HT1080 (cell line): Measurements from ENCODE around the gene ITM2B. TPM values are rescaled to one million over a fixed set of nuclear protein-coding genes. Genes with fewer than 3 reads are reported as not detected.
A peak's percentile ranks its signal among the peaks of the same experiment; 100 is the strongest.
"Not testable (repeated sequence)": the region's sequence is repeated elsewhere in the genome, so short reads cannot be mapped to it uniquely, and the experiment has no call there.

ENCODE experiments used
- DNase-seq: peaks from one replicate; pipeline ENCODE4 v3.0.0-alpha.2; 2015; ENCODE audit warnings: low read depth
- polyA plus RNA-seq, 2 experiments: library from polyadenylated mRNA; depleted of rRNA; stranded (reverse); fragments of >200 nt; gene quantifications; 2 replicates each; pipeline ENCODE4 v1.2.3, GENCODE V29; 2015
- total RNA-seq: library from RNA; depleted of rRNA; stranded (reverse); fragments of >200 nt; shearing (Covaris generic); gene quantifications from 2 replicates; pipeline ENCODE4 v1.2.3, GENCODE V29; 2014; rRNA removed

The ITM2B gene
- total RNA-seq, result 104 and 147 TPM in 2 replicates
- 230 and 268 TPM in 2 replicates for polyA plus RNA-seq (2015; cell fraction: cytosol; rRNA removed)
- polyA plus RNA-seq (2015; cell fraction: nucleus; rRNA removed), result 246 and 252 TPM in 2 replicates

DNA sequence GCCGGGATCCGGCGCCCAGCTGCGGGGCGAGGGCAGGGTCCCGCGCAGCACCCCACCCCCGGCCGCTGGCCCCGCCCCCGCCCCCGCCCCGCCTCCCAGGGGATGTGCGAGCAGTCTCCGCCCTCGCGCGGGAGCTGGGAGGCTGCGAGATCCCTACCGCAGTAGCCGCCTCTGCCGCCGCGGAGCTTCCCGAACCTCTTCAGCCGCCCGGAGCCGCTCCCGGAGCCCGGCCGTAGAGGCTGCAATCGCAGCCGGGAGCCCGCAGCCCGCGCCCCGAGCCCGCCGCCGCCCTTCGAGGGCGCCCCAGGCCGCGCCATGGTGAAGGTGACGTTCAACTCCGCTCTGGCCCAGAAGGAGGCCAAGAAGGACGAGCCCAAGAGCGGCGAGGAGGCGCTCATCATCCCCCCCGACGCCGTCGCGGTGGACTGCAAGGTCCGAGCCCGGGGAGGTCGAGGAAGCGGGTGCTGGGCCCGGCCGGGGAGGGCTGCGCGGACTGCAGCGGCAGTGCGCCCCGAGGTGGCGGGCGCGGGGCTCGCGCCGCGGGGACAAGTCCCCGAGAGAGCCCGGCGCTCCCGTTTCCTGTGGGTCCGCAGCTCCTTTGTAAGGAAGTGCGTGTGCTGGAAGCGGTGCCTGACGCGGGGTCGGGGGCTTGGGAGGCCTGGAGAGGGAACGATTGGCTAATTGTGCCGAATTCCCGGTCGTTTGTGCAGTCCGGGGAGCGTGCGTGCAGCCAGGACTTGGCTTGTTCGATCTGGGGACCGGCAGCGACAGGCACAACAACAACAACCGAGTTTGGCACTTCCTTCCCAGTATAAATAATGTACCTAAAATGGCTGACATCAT, at the start of gene ITM2B:
TSS of gene ITM2B (plus strand) at position 161 of the 843 bp plus-strand sequence. CDS start at position 316, 155 bp downstream.
- DNase-seq, result peak; percentile 64

DNA sequence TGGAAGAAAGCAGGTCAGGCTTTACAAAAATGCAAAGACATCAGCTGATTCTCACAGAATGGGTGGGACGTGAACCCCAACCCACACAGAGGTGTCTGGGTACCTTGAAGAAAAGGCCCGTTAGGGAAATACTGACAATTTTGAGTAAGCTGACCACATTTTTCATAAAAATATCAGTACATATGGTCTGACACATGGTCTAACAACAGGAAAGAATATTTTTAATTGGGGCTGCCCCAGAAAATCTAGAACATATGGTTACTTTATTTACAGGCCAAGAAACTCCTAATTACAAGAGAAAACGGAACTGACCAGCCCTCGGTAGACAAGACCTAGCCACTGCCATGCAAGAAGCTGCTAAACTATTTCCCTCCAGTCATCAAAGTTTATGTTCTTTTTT, 48.7 kb upstream of the ITM2B start:
- no peak for DNase-seq

DNA sequence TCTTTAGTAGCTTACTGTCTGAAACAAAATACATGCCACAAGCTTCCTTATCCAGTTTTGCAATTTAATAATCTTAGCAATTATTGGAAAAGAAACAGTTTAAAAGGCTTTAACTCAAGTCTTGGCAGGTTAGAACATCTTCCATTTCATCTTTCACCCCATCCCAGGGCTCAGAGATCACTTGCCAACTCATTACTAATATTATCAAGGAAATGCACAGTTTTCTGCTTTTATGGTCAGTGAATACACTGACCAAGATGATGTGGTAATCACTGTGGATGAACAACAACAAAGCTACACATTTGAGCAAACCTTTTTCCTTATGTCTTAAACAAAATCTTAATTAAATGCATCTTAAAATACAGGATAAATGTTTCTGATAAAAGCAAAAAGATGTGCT, 48.0 kb upstream of the ITM2B start:
- no peak for DNase-seq

DNA sequence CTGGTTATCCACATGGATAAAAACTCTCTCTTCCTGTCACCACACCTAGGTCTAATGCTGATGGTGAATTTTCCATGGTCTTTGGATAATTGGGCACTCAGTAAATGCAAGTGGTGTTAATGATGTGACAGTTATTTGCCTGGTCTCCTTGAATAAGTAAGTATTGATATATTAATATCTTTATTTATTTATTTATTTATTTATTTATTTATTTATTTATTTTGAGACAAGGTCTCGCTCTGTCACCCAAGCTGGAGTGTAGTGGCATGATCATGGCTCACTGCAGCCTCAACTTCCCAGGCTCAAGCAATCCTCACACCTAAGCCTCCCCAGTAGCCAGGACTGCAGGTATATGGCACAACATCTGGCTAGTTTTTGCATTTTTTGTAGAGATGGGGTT, 46.3 kb upstream of the ITM2B start:
- DNase-seq, result no peak

DNA sequence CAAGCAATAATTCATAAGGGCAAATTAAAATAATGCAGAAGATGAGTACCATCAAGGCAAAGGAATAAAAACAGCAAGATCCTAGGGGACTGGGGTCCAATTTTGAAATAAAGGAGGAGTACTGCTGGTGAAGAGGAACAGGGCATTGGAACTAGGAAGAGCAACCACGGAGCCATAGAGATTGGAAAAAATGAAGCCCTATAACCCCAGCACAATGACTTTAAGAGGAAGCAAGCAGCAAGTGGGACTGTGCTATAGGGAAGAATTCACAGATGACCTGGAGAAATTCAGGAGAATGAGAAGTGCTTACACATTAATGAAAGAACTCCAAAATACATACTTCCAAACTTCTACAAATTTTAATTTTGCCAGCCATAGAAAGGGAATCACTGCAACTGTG, 44.9 kb upstream of the ITM2B start:
- no peak for DNase-seq

DNA sequence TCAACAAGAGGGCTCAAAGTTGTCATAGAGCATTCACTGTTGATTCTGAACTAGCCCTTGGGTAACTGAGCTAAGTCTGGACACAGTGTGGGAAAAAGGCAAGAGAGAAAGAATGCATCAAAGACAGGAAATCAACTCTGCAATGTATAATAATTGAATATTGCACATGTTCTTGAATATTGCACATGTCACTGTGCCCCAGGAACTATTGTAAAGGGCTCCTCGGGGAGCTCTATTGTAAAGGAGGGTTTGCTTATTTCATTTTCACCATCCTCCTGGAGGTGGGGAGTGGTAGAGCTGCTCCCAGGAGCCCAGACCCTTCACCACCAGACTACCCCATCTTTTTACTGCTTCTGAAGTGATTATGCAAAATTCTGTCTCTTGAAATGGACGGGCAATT, 44.4 kb upstream of the ITM2B start:
- DNase-seq, result no peak

DNA sequence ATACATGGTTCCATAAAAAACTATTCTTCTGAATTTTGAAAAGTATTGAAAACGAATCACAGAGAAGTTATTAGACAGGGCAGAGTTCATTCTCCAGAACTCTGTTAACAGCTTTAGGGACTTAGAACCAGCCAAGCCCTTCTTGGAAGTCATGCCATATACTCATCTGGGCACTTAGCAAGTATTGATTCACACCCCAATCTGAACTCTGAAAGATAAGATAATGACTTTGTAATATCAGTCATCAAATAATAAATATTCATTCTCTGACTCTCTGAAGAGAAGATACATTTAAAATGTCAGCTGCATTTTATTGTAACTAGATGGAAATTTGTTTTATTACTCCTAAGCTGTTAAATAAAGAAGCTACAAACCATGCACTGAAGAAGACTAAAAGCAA, 43.8 kb upstream of the ITM2B start:
- no peak for DNase-seq

DNA sequence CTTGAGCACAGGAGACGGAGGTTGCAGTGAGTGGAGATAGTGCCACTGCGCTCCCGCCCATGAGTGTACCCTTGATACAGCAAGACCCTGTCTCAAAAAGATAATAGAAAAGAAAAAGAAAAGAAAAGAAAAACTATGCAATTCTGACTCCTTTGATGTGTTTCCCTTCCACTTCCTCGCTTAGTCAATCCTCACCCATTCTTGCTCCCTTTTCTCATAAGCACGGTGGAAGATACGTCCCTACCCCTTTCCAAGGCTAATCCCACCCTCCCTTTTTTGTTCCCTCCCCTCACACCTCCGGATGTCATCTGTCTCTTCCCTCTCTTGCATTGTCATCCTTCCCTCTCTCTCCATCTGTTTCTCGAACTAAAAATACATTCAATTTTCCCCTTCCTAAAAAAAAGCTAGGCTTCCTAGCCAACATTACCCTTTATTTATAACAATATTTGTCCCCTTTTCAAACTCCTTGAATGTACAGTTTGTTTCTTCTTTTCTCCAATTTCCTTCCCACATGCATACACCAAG, 40.5 kb upstream of the ITM2B start:
- DNase-seq, result no peak

DNA sequence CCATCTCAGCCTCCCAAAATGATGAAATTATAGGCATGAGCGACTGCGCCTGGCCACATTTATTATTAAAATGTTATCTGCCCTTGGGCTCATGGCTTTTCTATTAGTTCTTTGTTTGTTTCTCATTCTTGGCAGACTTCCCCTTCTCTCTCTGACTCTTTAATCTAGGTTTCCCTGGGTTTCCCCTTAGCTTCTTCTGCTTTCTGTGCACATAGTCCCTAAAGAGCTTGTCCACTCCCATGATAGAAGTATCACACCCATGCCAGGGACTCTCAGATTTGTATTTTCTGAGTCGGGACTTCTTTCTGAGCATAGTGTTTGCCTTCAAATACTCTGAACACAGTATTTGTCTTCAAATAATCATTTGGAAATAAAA, 38.6 kb upstream of the ITM2B start:
- DNase-seq, result no peak

DNA sequence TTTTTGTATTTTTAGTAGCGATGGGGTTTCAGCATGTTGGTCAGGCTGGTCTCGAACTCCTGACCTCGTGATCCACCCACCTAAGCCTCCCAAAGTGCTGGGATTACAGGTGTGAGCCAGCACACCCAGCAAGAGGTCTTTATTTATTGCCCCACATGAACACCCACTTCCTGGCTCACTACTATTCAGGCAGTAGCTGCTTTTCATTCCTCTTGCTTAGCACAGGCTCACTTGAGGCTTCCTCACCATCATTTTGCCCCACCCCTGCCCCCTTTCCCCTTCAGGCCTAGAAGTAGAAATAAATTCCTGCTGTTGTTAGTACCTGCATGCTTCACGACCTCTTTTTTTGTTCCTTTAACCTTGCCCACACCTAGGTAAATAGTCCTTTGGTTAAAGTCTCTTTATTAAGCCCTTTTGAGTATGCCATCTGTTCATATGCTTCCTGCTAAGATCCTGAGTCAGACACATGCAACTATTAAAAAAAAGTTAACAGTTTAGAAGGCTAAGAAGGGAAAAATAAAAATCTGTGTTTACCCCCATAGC, 33.5 kb upstream of the ITM2B start:
- DNase-seq, result no peak

DNA sequence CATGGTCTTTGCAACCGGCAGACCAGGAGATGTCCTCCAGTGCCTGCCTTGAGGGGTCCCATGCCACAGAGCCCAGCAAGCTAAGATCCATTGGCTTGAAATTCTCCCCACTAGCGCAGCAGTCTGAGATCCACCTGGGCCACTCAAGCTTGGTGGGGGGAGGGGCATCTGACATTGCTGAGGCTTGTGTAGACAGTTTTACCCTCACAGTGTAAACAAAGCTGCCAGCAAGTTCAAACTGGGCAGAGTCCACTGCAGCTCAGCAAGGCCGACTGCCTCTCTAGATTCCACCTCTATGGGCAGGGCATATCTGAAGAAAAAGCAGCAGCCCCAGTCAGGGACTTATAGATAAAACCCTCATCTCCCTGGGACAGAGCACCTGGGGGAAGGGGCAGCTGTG, 32.0 kb upstream of the ITM2B start:
- no peak for DNase-seq

DNA sequence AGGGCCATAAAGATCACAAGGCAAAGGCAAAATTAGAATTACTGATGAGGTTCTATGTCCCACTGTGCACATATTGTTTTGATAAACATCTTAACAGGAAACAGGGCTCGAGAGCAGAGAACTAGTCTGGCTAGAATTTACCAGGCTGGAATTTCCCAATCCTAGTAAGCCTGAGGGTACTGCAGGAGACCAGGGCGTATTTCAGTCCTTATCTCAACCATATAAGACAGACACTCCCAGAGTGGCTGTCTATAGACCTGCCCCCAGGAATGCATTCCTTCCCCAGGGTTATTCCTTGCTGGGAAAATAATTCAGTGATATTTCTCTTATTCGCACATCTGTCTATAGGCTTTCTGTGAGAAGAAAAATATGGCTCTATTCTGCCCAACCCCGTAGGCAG, 25.8 kb upstream of the ITM2B start:
- not testable (repeated sequence) for DNase-seq

DNA sequence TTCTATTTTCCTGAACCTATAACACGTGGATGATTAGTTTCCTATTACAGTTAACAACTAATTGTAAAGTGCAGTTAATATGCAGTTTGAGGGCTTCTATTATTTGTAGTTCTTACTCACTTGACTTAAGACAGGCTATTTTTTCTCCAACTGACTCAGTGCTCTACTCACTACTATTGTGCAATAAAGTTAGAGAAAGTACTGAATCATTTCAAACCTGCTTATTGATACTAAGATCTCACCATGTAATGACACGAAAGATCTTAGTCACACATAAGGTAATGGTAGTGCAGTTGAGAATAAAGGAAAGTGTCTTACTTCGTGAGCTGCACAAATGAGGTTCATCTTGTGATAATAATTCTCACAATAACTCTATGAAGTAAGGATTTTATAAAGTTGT, 22.8 kb upstream of the ITM2B start:
- DNase-seq, result peak; percentile 91

DNA sequence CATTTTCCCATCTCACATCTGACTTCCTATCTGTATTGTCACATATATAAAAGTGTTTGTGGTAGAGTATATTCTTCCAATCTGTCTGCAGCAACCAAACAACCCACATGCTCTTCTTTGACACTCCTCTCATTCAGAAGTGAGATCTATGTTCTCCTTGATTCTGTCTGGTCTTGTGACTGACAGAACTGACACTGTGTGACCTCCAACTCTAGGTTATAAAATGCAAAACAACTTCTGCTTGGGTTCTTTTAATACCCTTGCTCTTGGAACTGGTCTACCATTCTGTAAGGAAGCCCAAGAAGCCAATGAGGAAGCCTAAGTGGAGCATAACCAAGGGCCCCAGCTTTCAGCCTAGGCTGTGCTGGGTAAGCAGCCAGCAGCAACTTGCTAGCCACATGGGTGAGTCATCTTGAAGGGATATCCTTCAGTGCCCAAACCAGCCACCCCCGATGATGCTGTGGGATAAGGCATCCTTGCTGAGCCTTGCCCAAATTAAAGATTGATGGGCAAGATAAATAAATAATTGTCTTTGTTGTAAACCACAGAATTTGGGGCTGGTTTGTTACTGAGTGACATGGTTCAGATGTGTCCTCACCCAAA, 18.4 kb upstream of the ITM2B start:
- peak; percentile 34 for DNase-seq

DNA sequence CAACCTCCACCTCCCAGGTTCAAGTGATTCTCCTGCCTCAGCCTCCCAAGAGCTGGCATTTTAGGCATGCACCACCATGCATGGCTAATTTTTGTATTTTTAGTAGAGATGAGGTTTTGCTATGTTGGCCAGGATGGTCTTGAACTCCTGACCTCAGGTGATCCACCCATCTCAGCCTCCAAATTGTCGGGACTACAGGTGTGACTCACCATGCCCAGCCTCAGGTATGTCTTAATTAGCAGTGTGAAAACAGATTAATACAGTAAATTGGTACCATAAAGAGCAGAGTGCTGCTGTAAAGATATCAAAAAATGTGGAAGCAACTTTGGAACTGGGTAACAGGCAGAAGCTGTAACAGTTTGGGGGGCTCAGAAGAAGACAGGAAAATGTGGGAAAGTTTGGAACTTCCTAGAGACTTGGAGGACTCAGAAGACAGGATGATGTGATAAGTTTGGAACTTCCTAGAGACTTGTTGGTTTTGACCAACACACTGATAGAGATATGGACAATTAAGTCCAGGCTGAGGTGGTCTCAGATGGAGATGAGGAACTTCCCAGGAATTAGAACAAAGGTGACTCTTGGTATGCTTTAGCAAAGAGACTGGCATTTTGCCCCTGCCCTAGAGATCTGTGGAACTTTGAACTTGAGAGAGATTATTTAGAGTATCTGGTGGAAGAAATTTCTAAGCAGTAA, 17.3 kb upstream of the ITM2B start:
- DNase-seq, result not testable (repeated sequence)

DNA sequence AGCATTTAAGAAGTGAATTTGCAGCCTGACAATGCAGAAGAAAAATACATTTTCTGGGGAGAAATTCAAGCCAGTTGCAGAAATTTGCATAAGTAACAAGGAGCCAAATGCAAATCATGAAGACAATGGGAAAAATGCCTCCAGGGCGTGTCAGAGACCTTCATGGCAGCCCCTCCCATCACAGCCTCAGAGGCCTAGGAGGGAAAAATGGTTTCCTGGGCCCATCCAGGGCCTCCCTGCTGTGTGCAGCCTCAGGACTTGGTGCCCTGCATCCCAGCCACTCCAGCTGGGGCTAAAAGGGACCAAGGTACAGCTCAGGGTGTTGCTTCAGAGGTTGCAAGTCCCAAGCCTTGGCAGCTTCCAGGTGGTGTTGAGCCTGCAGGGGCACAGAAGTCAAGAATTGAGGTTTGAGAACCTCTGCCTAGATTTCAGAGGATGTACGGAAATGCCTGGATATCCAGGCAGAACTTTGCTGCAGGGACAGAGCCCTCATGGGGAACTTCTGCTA, 16.7 kb upstream of the ITM2B start:
- DNase-seq, result no peak

DNA sequence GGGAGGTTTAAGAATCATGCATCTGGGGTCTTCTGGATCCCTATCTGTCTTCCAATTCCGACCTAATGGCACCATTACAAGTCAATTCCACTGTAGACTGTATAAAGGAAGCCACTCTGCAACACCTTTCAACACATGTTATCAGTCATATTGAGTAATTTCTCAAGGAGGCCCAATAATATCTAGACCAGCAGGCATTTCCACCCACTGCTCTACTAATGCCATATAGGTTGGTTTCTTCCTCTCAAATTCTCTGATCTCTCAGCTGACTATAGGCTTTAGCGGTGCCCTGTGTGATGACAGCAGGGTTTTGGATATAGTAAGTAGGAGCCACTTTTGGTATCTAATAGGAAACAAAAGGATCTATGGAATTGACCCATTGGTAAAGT, 12.4 kb upstream of the ITM2B start:
- no peak for DNase-seq

DNA sequence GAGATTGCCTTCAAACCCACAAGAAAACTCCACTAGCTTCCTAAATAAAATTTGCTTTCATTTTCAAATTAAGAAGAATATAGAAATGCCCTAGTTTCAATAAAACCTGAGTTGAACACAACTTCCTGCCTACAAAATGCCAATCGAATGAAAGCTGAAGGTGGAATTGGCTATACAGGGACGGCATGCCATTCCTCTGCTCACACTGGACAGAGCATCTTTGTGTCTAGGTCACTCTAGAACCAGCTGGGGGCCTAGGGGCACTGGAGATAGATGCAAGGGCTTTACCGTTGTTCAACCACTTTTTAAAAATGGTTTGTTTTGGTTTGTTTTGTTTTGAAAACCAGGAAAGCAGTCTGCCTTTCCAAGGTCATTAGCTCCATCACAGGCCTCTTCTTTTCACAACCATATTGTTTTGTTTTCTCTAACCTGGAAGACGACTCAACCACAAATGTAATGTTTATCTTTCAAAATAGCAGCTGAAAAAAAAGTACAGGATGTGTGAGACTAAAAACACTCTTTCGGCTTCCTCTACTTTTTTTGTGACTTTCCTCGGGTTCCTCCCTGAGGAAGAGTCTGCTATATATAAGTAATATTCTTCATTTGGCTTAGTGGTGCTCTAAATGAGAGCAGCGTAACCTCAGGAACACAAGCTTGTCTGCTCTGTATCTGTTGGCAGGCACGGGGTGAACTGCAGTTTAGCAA, 11.9 kb upstream of the ITM2B start:
- DNase-seq, result no peak

DNA sequence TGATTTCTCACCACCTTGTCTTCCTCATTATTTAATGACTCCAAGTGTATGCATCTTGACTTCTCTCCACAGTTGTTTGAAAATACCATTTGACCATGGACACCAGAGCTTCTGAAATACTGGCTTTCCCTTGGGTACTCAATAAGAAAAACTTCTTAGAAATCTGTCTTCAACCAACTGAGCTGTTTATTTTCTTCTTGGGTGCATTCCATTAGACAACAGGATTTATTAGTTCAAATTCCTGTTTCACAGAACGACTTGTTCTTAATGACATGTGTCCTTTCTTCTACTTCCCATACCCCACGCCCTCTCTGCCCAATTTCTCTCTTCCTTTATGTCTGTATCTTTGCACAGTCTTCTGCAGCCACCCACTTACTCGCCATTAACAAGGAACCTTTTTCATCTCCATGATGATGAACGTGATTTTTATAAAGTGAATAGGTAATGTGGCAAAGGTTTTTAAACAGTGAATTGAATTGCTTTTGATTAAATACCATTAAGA, 11.3 kb upstream of the ITM2B start:
- no peak for DNase-seq
